SHP77 treated with DMSO at 0.1 percent for 48 hours (cell line): ENCODE results near the gene MASP2.
"Not testable (repeated sequence)": the region's sequence is repeated elsewhere in the genome, so short reads cannot be mapped to it uniquely, and the experiment has no call there.

Source experiments
- DNase-seq: peaks from one replicate; lab custom pipeline; 2025; lab: John Stamatoyannopoulos, UW

The MASP2 gene

GRCh38 chr1:11046625-11047365 is at the start of gene MASP2:
Gene MASP2 (minus strand): TSS chr1:11047239. CDS start chr1:11047207, 32 bp downstream.
- DNase-seq, result no peak

- DNase-seq, result not testable (repeated sequence)
Observed at GRCh38 chr1:11083784-11084183, 36.7 kb upstream of the MASP2 start.

- DNase-seq, result no peak
Observed at GRCh38 chr1:11080931-11081330, 33.9 kb upstream of the MASP2 start.

- no peak for DNase-seq
Observed at GRCh38 chr1:11078631-11079030, 31.6 kb upstream of the MASP2 start.

- not testable (repeated sequence) for DNase-seq
Observed at GRCh38 chr1:11073398-11073797, 26.4 kb upstream of the MASP2 start.

GRCh38 chr1:11072216-11072917 is 25.3 kb upstream of the MASP2 start:
- peak; percentile 82 for DNase-seq

GRCh38 chr1:11071463-11072215 is 24.6 kb upstream of the MASP2 start:
- peak; percentile 73 for DNase-seq

- DNase-seq, result no peak
Observed at GRCh38 chr1:11070876-11071275, 23.8 kb upstream of the MASP2 start.

- DNase-seq, result no peak
Observed at GRCh38 chr1:11068600-11069473, 21.8 kb upstream of the MASP2 start.

- no peak for DNase-seq
Observed at GRCh38 chr1:11067716-11068599, 20.9 kb upstream of the MASP2 start.

GRCh38 chr1:11065796-11066195 is 18.8 kb upstream of the MASP2 start:
- DNase-seq, result no peak

GRCh38 chr1:11064942-11065341 is 17.9 kb upstream of the MASP2 start:
- no peak for DNase-seq

GRCh38 chr1:11063937-11064537 is 17.0 kb upstream of the MASP2 start:
- DNase-seq, result peak; percentile 15

GRCh38 chr1:11062965-11063401 is 15.9 kb upstream of the MASP2 start:
- no peak for DNase-seq

- DNase-seq, result no peak
Observed at GRCh38 chr1:11061652-11062365, 14.8 kb upstream of the MASP2 start.

GRCh38 chr1:11059968-11060830 is 13.2 kb upstream of the MASP2 start, which contains the start of gene SRM:
Gene SRM (minus strand): TSS chr1:11060018. CDS start chr1:11059943, 75 bp downstream.
- DNase-seq, result peak; percentile 55

- no peak for DNase-seq
Observed at GRCh38 chr1:11059155-11059967, 12.3 kb upstream of the MASP2 start.
